Gastrocnemius medialis (tissue), 4 donors: ENCODE data around the gene UBE2Q1. TPM values are rescaled to one million over a fixed set of nuclear protein-coding genes. Genes with fewer than 3 reads are reported as not detected.

ENCODE experiments used
- ATAC-seq, 2 donors: fragments of 150-250 bp; one replicate each; pipeline ENCODE4 v1.9.1; 2016
- DNase-seq, 2 donors: peaks; one replicate each; pipeline ENCODE4 v3.0.0-alpha.2; 2019
- H3K27ac ChIP-seq, 4 donors: fragments of 200-600 bp; sonication (generic); 1 replicate in 1 of 4; 2 replicates in 3 of 4; pipeline ENCODE4 v1.5.1; 2016 to 2018; ENCODE audit warnings: mild to moderate bottlenecking in 2 of 4, moderate library complexity in 1 of 4
- H3K27me3 ChIP-seq, 3 donors: fragments of 200-600 bp; sonication (generic) in 2 of 3; 1 replicate in 1 of 3; 2 replicates in 2 of 3; pipeline versions ENCODE4 v1.5.1 to v1.6.0; 2016 to 2019; ENCODE audit warnings: mild to moderate bottlenecking in 1 of 3, moderate library complexity in 1 of 3
- H3K36me3 ChIP-seq, 2 donors: fragments of 200-600 bp; sonication (generic) in 1 of 2; one replicate each; pipeline ENCODE4 v1.5.1; 2017 to 2018
- H3K4me1 ChIP-seq, 2 donors: fragments of 200-600 bp; sonication (generic) in 1 of 2; one replicate each; pipeline ENCODE4 v1.5.1; 2016 to 2017; ENCODE audit warnings: mild to moderate bottlenecking in 2 of 2
- H3K4me3 ChIP-seq, 4 donors: fragments of 200-600 bp; sonication (generic) in 3 of 4; 1 replicate in 1 of 4; 2 replicates in 3 of 4; pipeline ENCODE4 v1.5.1; 2016 to 2019; ENCODE audit warnings: mild to moderate bottlenecking in 2 of 4
- H3K9me3 ChIP-seq, 3 donors: fragments of 200-600 bp; sonication (generic) in 2 of 3; 1 replicate in 1 of 3; 2 replicates in 2 of 3; pipeline ENCODE4 v1.5.1; 2016 to 2019
- CTCF ChIP-seq, 5 experiments: fragments of 450-650 bp in 3 of 5; fragments of 200-600 bp in 2 of 5; sonication (generic) in 2 of 5; IDR thresholded peaks in 4 of 5; conservative IDR thresholded peaks in 1 of 5; 1 replicate in 4 of 5; 2 replicates in 1 of 5; pipeline ENCODE4 v1.5.1; 2016 to 2019; ENCODE audit warnings: antibody characterized with exemption in 5 of 5, mild to moderate bottlenecking in 3 of 5, moderate library complexity in 3 of 5
- POLR2A ChIP-seq, 2 donors: fragments of 450-650 bp; IDR thresholded peaks; one replicate each; pipeline ENCODE4 v1.6.1; 2017; ENCODE audit warnings: antibody characterized with exemption in 2 of 2, mild to moderate bottlenecking in 2 of 2, moderate library complexity in 2 of 2
- in situ Hi-C, 4 donors: fragments of 200-750 bp; cut with MboI; loops; one replicate each; pipeline versions ENCODE4 v1.15.0 to v1.8.0; 2017; ENCODE audit warnings: low sequenced_read_pairs in 4 of 4
- intact Hi-C: fragments of 100-400 bp; cut with DNase I; formaldehyde crosslinking; loops from one replicate; pipeline ENCODE4 v1.15.1; 2023; ENCODE audit warnings: low total_unique reads
- total RNA-seq, 4 donors: library from RNA; depleted of rRNA; stranded (reverse); fragments of >200 nt; gene quantifications; one replicate each; pipeline versions ENCODE4 v1.1.0 to v1.2.3, GENCODE V29; 2016

UBE2Q1 gene
- total RNA-seq, 4 donors from 2014 or later: 18.8 to 42.8 (median 24.1) TPM

DNA sequence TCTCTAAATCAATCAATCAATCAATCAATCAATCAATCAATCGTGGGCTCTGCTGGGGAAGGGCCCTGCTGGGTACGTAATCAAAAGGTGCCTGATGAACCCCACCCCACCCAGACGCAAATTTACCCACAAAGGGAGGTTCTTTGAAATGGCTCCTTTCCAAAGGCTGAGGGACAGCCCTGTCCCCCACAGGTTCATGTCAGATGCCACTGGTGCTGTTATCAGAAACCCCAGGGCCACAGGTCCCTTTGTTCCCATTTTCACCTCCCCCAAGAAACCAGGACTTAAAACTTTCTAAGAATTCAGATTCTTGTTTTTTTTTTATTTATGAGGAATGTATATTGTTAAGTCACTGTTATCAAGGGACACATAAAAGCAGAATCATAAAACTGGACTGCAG lies 23.3 kb upstream of the UBE2Q1 start:
- ATAC-seq (no peak), DNase-seq (no peak)
- Histone ChIP-seq H3K4me1 (no peaks in the 10 kb centered on the region), H3K9me3 (no peaks in the 10 kb centered on the region), H3K27ac (no peak overlapping the region), H3K27me3 (no peaks in the 10 kb centered on the region), H3K36me3 (peaks cover 3 to 78% of the 10 kb centered on the region in 2 donors), H3K4me3 (no peak overlapping the region)
- in situ Hi-C loops: no loop called here
- intact Hi-C loops: no loop called here
- TF ChIP-seq CTCF (IDR thresholded peaks at IDR 0.05 in 4 of 5, conservative IDR thresholded peaks at IDR 0.05 in 1 of 5) (no peak), POLR2A (IDR thresholded peaks at IDR 0.05) (no peak)

DNA sequence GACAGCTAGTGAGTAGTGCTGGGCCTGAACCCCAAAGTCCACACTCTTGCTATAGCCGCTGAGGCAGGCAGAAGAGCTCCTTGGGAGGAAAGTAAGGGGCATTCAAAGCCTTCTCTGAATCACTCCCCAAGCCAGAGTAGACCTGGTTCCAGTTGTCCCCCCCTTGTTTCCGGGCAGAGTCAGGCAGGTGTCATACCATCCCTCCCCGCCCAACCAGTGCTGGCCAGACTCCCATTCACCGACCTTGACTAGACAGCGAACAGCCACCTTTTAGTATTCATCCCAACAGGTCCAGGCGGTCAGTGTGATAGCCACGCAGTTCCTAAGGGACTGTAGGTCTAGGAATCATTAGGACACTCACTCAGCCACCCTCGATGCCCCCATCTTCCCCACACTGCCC lies 20.9 kb upstream of the UBE2Q1 start:
- H3K9me3 ChIP-seq: no peaks in the 10 kb centered on the region
- intact Hi-C loops: no loop called here
- in situ Hi-C loops: loop anchor here in 1 of 4 donors (10.0 kb wide), 1 partner anchor 305 kb away; no protein-coding TSS in a partner anchor
- no peak overlapping the region for H3K27ac ChIP-seq
- H3K4me1 ChIP-seq: no peaks in the 10 kb centered on the region
- H3K27me3 ChIP-seq: no peaks in the 10 kb centered on the region
- H3K4me3 ChIP-seq: no peak overlapping the region
- ATAC-seq: no peak
- no peak for DNase-seq
- H3K36me3 ChIP-seq: peaks cover 3 to 54% of the 10 kb centered on the region in 2 donors
- TF ChIP-seq CTCF (IDR thresholded peaks at IDR 0.05 in 4 of 5, conservative IDR thresholded peaks at IDR 0.05 in 1 of 5): no peak
- no peak for TF ChIP-seq POLR2A (IDR thresholded peaks at IDR 0.05)

- DNase-seq: no peak
- Histone ChIP-seq H3K36me3 (peaks cover 3 to 40% of the 10 kb centered on the region in 2 donors), H3K27ac (no peak overlapping the region)
Measured at GRCh38 chr1:154578058-154578418, 19.6 kb upstream of the UBE2Q1 start.

DNA sequence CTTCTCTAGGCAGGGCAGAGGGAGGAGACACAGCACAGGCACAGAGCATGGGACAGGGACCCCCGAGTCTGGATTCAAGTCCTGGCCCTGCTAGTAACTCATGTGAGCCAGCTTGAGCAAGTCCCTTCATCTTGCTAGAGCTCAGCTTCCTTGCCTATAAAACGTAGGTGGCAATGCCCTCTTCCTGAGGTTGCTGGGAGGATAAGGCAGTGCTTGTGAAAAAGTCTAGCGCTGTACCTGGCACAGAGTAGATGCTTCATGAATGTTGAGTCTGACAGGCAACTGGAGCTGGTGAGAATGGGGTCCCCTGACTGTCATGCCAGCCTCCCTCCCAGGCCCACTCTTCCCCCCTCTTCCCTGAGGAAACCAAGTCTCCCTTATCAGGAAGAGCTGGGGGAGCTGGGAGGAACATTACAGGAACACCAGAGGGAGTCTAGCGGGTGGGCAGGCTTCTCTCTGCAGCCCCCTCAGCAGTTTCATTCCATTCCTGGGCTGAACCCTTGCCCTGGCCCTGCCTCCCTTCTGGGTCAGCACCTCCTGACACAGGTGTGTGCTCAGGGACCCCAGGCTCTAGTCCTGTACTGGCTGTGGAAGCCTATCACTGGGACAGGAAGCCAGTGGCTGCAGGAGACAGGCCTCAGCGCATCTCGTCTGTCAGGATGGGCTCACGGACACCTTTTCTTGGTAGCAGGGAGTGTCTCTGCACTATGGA lies 19.0 kb upstream of the UBE2Q1 start:
- TF ChIP-seq POLR2A (IDR thresholded peaks at IDR 0.05): no peak
- in situ Hi-C loops (loop anchor here in 1 of 4 donors (10.0 kb wide), 1 partner anchor 307 kb away; no protein-coding TSS in a partner anchor), intact Hi-C loops (no loop called here)
- Histone ChIP-seq H3K9me3 (no peaks in the 10 kb centered on the region), H3K4me1 (no peaks in the 10 kb centered on the region), H3K4me3 (no peak overlapping the region), H3K36me3 (peaks cover 0 to 35% of the 10 kb centered on the region in 2 donors), H3K27ac (no peak overlapping the region), H3K27me3 (no peaks in the 10 kb centered on the region)
- ATAC-seq: no peak
- no peak for DNase-seq

More at GRCh38 chr1:154578058-154578418, 19.6 kb upstream of the UBE2Q1 start:
- no peaks in the 10 kb centered on the region for H3K9me3 ChIP-seq
- no peaks in the 10 kb centered on the region for H3K27me3 ChIP-seq
- no peaks in the 10 kb centered on the region for H3K4me1 ChIP-seq
- TF ChIP-seq POLR2A (IDR thresholded peaks at IDR 0.05) (no peak), CTCF (IDR thresholded peaks at IDR 0.05 in 4 of 5, conservative IDR thresholded peaks at IDR 0.05 in 1 of 5) (no peak)
- in situ Hi-C loops (loop anchor here in 1 of 4 donors (10.0 kb wide), 1 partner anchor 307 kb away; no protein-coding TSS in a partner anchor), intact Hi-C loops (no loop called here)
- ATAC-seq: peak in 1 of 2 donors; percentile 31
- no peak overlapping the region for H3K4me3 ChIP-seq

DNA sequence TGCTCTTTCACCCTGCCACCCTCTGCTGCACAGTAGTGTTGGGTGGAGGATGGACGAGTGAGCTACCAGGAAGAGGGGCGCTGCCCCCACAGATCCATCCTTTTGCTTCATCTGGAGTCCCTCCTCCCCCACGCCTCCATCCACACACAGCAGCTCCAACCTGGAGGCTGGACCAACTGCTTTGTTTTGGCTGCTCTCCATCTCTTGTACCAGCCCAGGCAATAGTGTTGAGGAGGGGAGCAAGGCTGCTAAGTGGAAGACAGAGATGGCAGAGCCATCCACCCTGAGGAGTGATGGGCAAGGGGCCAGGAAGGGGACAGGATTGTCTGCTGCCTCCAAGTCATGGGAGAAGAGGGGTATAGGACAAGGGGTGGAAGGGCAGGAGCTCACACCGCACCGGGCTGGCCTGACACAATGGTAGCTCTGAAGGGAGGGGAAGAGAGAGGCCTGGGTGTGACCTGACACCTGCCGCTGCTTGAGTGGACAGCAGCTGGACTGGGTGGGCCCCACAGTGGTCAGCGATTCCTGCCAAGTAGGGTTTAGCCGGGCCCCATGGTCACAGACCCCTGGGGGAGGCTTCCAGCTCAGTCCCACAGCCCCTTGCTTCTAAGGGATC lies 17.6 kb upstream of the UBE2Q1 start:
- Histone ChIP-seq H3K4me1 (no peaks in the 10 kb centered on the region), H3K27ac (no peak overlapping the region), H3K9me3 (no peaks in the 10 kb centered on the region), H3K27me3 (no peaks in the 10 kb centered on the region), H3K36me3 (peaks cover 0 to 21% of the 10 kb centered on the region in 2 donors), H3K4me3 (no peak overlapping the region)
- no peak for DNase-seq
- no peak for TF ChIP-seq POLR2A (IDR thresholded peaks at IDR 0.05)
- no peak for TF ChIP-seq CTCF (IDR thresholded peaks at IDR 0.05 in 4 of 5, conservative IDR thresholded peaks at IDR 0.05 in 1 of 5)
- ATAC-seq: no peak
- intact Hi-C loops (no loop called here), in situ Hi-C loops (loop anchor here in 1 of 4 donors (10.0 kb wide), 1 partner anchor 309 kb away; no protein-coding TSS in a partner anchor)
